PC-9 (cell line): ENCODE measurements around the gene SMAD6. TPM values are rescaled to one million over a fixed set of nuclear protein-coding genes. Genes with fewer than 3 reads are reported as not detected.

Experiments used
- BruUV-seq: library from RNA; stranded (reverse); fragments of 400-500 nt; replicated peaks from 2 replicates; lab custom pipeline; 2021; lab: Mats Ljungman, UMichigan
- CTCF ChIA-PET: fragments of 300-600 bp; sonication (Branson Sonifier 250); formaldehyde crosslinking; loops from one replicate; lab custom pipeline; 2022; ENCODE audit warnings: antibody characterized with exemption; lab: Charles Lee
- POLR2A ChIA-PET: fragments of 300-600 bp; sonication (Branson Sonifier 250); formaldehyde crosslinking; loops from one replicate; lab custom pipeline; 2022; ENCODE audit warnings: antibody characterized with exemption; ENCODE audit not compliant: unreplicated experiment; lab: Charles Lee
- DNase-seq, 2 experiments: peaks; one replicate each; pipeline versions ENCODE4 v3.0.0 to v3.0.0-alpha.2; 2015 to 2022; ENCODE audit warnings: mixed read lengths in 1 of 2
- H2AFZ ChIP-seq: fragments of 200-600 bp; sonication (generic); 2 replicates; pipeline ENCODE4 v1.8.1; 2017; ENCODE audit warnings: antibody characterized with exemption
- H3F3A ChIP-seq: fragments of 200-600 bp; sonication (generic); 2 replicates; pipeline ENCODE4 v1.8.1; 2017; ENCODE audit warnings: antibody characterized with exemption, mild to moderate bottlenecking, low read depth; ENCODE audit not compliant: insufficient read depth
- H3K27ac ChIP-seq: fragments of 200-600 bp; sonication (generic); 2 replicates; pipeline ENCODE4 v1.6.1; 2016; ENCODE audit warnings: mixed run types
- H3K27me3 ChIP-seq: fragments of 200-600 bp; sonication (generic); 2 replicates; pipeline ENCODE4 v1.6.1; 2016; ENCODE audit warnings: low read depth, mixed run types; ENCODE audit not compliant: insufficient read depth
- H3K36me3 ChIP-seq: fragments of 200-600 bp; sonication (generic); 2 replicates; pipeline ENCODE4 v1.6.1; 2016; ENCODE audit warnings: low read depth, mixed run types
- H3K4me1 ChIP-seq: fragments of 200-600 bp; sonication (generic); replicated peaks from 2 replicates; pipeline ENCODE4 v1.6.1; 2016; ENCODE audit warnings: mixed run types; ENCODE audit not compliant: insufficient read depth
- H3K4me2 ChIP-seq: fragments of 200-600 bp; sonication (generic); 2 replicates; pipeline ENCODE4 v1.6.1; 2017; ENCODE audit warnings: mixed run types
- H3K4me3 ChIP-seq: fragments of 200-600 bp; sonication (generic); 2 replicates; pipeline ENCODE4 v1.6.1; 2016; ENCODE audit warnings: mixed run types
- H3K79me2 ChIP-seq: fragments of 200-600 bp; sonication (generic); 2 replicates; pipeline ENCODE4 v1.6.1; 2017; ENCODE audit warnings: low read depth, mixed run types
- H3K9me2 ChIP-seq: fragments of 200-600 bp; sonication (generic); 2 replicates; pipeline ENCODE4 v1.8.1; 2017; ENCODE audit warnings: mild to moderate bottlenecking; ENCODE audit not compliant: insufficient read depth
- H3K9me3 ChIP-seq: fragments of 200-600 bp; sonication (generic); 2 replicates; pipeline ENCODE4 v1.8.1; 2016; ENCODE audit warnings: low read depth; ENCODE audit not compliant: insufficient read depth
- H4K20me1 ChIP-seq: fragments of 200-600 bp; sonication (generic); 2 replicates; pipeline ENCODE4 v1.8.1; 2017; ENCODE audit not compliant: insufficient read depth
- CTCF ChIP-seq: fragments of 200-600 bp; sonication (generic); conservative IDR thresholded peaks from 2 replicates; pipeline ENCODE4 v1.6.1; 2017; ENCODE audit warnings: mixed run types, antibody characterized with exemption, mild to moderate bottlenecking, moderate library complexity
- EZH2 ChIP-seq: fragments of 200-600 bp; sonication (generic); IDR thresholded peaks from 2 replicates; pipeline ENCODE4 v1.8.0; 2017; ENCODE audit warnings: antibody characterized with exemption, low read depth
- intact Hi-C: fragments of 100-400 bp; cut with micrococcal nuclease; formaldehyde crosslinking; loops from one replicate; pipeline ENCODE4 v1.10.0; 2022; ENCODE audit not compliant: unreplicated experiment
- total RNA-seq: library from RNA; stranded (reverse); gene quantifications from 2 replicates; pipeline ENCODE4 v1.2.3, GENCODE V29; 2021

The SMAD6 gene
- total RNA-seq, 1 experiment from 2014 or later = 7.1 TPM

GRCh38 chr15:66780973-66781718 lies 79.1 kb downstream of the SMAD6 start:
- Histone ChIP-seq H3K9me3 (no peaks in the 10 kb centered on the region), H3K4me2 (no peak overlapping the region), H2AFZ (no peak overlapping the region), H3K4me3 (no peak overlapping the region), H3K4me1 (no peaks in the 10 kb centered on the region), H3K27me3 (no peaks in the 10 kb centered on the region), H3K36me3 (no peaks in the 10 kb centered on the region), H3K9me2 (no peaks in the 10 kb centered on the region), H4K20me1 (no peaks in the 10 kb centered on the region), H3F3A (no peaks in the 10 kb centered on the region), H3K27ac (no peak overlapping the region), H3K79me2 (no peaks in the 10 kb centered on the region)
- ChIA-PET POLR2A (no interaction called here), CTCF (no interaction called here)
- BruUV-seq = no TSS peak
- intact Hi-C loops = no loop called here
- DNase-seq = no peak
- TF ChIP-seq CTCF = no peak
- no peak for TF ChIP-seq EZH2

GRCh38 chr15:66782785-66783184 lies 80.7 kb downstream of the SMAD6 start:
- Histone ChIP-seq H3K27me3 (no peaks in the 10 kb centered on the region), H4K20me1 (no peaks in the 10 kb centered on the region), H3K27ac (no peak overlapping the region), H3K4me3 (no peak overlapping the region), H3K9me2 (no peaks in the 10 kb centered on the region), H3K9me3 (no peaks in the 10 kb centered on the region), H3K4me2 (no peak overlapping the region), H3K79me2 (no peaks in the 10 kb centered on the region), H3F3A (no peaks in the 10 kb centered on the region), H2AFZ (no peak overlapping the region), H3K36me3 (no peaks in the 10 kb centered on the region), H3K4me1 (no peaks in the 10 kb centered on the region)
- intact Hi-C loops = no loop called here
- POLR2A ChIA-PET = interaction anchor here (0.6 kb wide), 1 partner anchor 101 kb away, joined by 3 read pairs; no protein-coding TSS in a partner anchor
- TF ChIP-seq EZH2 = no peak
- no peak for TF ChIP-seq CTCF
- no peak for DNase-seq
- BruUV-seq = no TSS peak
- CTCF ChIA-PET = interaction anchor here (0.9 kb wide), 1 partner anchor 164 kb away, joined by 3 read pairs; no protein-coding TSS in a partner anchor

GRCh38 chr15:66783314-66783713 lies 81.3 kb downstream of the SMAD6 start:
- no peak for TF ChIP-seq EZH2
- TF ChIP-seq CTCF = no peak
- Histone ChIP-seq H3K79me2 (no peaks in the 10 kb centered on the region), H3K36me3 (no peaks in the 10 kb centered on the region), H3K9me2 (no peaks in the 10 kb centered on the region), H3K4me3 (no peak overlapping the region), H2AFZ (no peak overlapping the region), H4K20me1 (no peaks in the 10 kb centered on the region), H3F3A (no peaks in the 10 kb centered on the region), H3K4me1 (no peaks in the 10 kb centered on the region), H3K27ac (no peak overlapping the region), H3K4me2 (no peak overlapping the region), H3K27me3 (no peaks in the 10 kb centered on the region), H3K9me3 (no peaks in the 10 kb centered on the region)
- DNase-seq = no peak
- CTCF ChIA-PET = interaction anchor here (0.6 to 0.9 kb wide), 2 partner anchors 70 to 165 kb away, joined by 3 to 14 read pairs; no protein-coding TSS in a partner anchor
- BruUV-seq = no TSS peak
- POLR2A ChIA-PET = no interaction called here
- intact Hi-C loops = no loop called here
